T-helper 2 cell treated with Interferon-gamma antibody and Interleukin-4, amounts not matched to agents 5 μg/mL and 100 μg/mL, for 36 hours (primary cell): Measurements from ENCODE around the gene SEMA3B.
A peak's percentile ranks its signal among the peaks of the same experiment; 100 is the strongest.
"Not testable (repeated sequence)": the region's sequence is repeated elsewhere in the genome, so short reads cannot be mapped to it uniquely, and the experiment has no call there.

Source experiments
- DNase-seq: peaks from one replicate; pipeline ENCODE4 v3.0.0; 2021; ENCODE audit warnings: low spot score
- H3K27ac Mint-ChIP-seq: one replicate; pipeline ENCODE4 v1.8.0; 2021; ENCODE audit warnings: mild to moderate bottlenecking, mixed read lengths
- H3K27me3 Mint-ChIP-seq: one replicate; pipeline ENCODE4 v1.8.0; 2021; ENCODE audit warnings: low read depth, mixed read lengths
- H3K36me3 Mint-ChIP-seq: one replicate; pipeline ENCODE4 v1.8.0; 2021; ENCODE audit warnings: low read depth, mixed read lengths
- H3K4me1 Mint-ChIP-seq: one replicate; pipeline ENCODE4 v1.8.0; 2021; ENCODE audit warnings: low read depth, mixed read lengths
- H3K4me3 Mint-ChIP-seq: one replicate; pipeline ENCODE4 v1.8.0; 2022; ENCODE audit warnings: mild to moderate bottlenecking, moderate library complexity, mixed read lengths
- H3K9me3 Mint-ChIP-seq: one replicate; pipeline ENCODE4 v1.8.0; 2021; ENCODE audit warnings: mixed read lengths

The SEMA3B gene

DNA sequence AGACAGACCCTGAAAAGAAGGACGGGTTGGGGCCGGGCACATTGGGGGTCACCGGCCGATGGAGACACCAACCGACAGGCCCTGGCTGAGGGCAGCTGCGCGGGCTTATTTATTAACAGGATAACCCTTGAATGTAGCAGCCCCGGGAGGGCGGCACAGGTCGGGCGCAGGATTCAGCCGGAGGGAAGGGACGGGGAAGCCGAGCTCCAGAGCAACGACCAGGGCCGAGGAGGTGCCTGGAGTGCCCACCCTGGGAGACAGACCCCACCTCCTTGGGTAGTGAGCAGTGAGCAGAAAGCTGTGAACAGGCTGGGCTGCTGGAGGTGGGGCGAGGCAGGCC lies 7.8 kb downstream of the SEMA3B start:
- H3K36me3 Mint-ChIP-seq = no peaks in the 10 kb centered on the region
- peaks cover 16% of the 10 kb centered on the region for H3K4me1 Mint-ChIP-seq
- no peak overlapping the region for H3K4me3 Mint-ChIP-seq
- DNase-seq = no peak
- H3K9me3 Mint-ChIP-seq = no peaks in the 10 kb centered on the region
- H3K27me3 Mint-ChIP-seq = peaks cover 46% of the 10 kb centered on the region
- no peak overlapping the region for H3K27ac Mint-ChIP-seq

DNA sequence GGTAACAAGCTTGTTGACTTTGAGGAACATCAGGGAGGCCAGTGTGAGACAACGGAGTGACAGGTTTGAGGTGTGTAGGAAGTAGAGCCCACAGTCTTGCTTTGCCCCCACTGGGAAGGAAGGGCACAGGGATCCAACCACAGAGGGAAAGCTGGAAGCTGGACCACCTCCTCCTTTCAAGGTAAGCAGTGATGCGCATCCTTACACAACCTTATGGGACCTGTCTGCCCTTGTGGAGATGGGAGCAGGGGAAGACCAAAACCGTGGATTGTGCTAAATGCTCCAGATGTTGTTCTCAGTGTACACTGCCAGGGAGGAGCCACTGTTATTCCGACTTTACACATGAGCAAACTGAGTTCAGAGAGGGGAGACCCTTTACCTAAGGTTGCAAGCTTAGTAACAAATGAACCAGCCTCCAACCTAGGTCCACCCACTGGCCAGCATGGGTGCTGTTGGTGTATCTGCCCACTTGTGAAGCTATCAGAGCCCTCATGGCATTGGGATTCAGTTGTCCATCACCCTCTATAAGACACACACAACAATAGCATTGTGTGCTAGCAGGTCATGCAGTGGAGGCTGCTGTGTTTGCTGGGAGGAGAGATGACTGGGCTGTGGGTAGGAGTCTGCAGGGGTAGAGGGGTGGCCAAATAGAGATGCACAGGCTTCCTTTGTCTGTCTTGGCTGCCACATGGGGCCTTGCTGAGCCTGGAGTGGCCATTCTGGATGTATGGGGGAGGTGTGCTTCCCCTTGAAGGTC lies 9.4 kb downstream of the SEMA3B start:
- Mint-ChIP-seq H3K4me3 (no peak overlapping the region), H3K9me3 (no peaks in the 10 kb centered on the region), H3K27me3 (peaks cover 41% of the 10 kb centered on the region), H3K36me3 (no peaks in the 10 kb centered on the region), H3K27ac (no peak overlapping the region), H3K4me1 (peaks cover 12% of the 10 kb centered on the region)
- DNase-seq = no peak

DNA sequence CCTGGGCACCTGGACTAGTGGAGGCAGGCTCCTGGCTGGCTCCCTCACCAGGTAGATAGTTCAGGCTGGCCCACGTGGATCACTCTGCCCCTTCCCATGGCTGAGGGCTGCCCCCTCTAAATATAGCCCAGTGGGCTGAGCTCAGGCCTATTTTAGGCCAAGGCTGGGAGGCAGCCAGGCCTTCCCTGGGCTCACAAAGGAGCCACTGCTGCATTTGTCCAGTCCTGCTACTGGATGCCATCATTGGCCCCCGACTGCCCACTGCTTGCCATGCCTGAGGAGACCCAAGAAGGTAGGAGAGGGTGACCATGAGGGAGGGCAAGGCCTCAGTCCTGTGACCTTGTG lies 9.9 kb downstream of the SEMA3B start, which contains the start of gene LSMEM2:
TSS of gene LSMEM2 (plus strand) at position 208 of the 345 bp plus-strand sequence. CDS start at position 235, 27 bp downstream.
- Mint-ChIP-seq H3K27ac (no peak within 1 kb of the TSS), H3K4me3 (no peak within 1 kb of the TSS), H3K9me3 (no peaks in the 10 kb centered on the region), H3K4me1 (peaks cover 12% of the 10 kb centered on the region), H3K27me3 (peaks cover 39% of the 10 kb centered on the region), H3K36me3 (no peaks in the 10 kb centered on the region)
- no peak for DNase-seq

DNA sequence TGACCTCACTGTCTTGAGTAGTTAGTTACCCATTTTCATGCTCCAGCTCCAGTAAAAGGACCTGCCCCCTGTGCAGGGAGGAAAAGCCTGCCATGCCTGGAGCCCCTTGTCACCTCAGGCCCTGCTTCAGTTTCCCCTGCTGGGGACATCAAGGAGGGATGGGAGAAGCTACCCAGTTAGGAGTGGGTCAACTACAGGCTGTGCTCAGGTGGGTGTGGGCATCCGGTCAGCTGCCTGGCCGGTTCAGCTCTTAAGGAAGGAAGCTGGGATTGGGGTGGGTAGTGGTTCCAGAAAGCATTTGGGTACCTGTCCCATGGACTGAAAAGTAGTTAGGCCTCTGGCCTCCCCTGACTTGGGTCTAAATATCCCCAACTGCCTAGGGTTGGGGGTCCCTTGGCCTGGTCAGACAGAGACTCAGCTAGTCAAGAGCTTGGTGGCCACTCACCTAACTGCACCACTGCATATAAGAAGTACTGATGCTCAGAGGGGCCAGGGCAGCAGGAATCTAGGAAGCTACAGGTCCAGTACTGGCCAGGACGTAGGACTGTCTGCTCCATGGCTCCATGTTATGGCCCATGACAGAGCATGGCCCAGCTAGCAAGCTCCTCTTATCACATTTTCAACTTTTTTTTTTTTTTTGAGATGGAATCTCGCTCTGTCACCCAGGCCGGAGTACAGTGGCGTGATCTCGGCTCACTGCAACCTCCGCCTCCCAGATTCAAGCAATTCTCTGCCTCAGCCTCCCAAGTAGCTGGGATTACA lies 10.5 kb downstream of the SEMA3B start:
- Mint-ChIP-seq H3K4me3 (no peak overlapping the region), H3K36me3 (no peaks in the 10 kb centered on the region), H3K27me3 (peaks cover 34% of the 10 kb centered on the region), H3K9me3 (no peaks in the 10 kb centered on the region), H3K4me1 (peaks cover 6% of the 10 kb centered on the region), H3K27ac (no peak overlapping the region)
- DNase-seq = no peak

DNA sequence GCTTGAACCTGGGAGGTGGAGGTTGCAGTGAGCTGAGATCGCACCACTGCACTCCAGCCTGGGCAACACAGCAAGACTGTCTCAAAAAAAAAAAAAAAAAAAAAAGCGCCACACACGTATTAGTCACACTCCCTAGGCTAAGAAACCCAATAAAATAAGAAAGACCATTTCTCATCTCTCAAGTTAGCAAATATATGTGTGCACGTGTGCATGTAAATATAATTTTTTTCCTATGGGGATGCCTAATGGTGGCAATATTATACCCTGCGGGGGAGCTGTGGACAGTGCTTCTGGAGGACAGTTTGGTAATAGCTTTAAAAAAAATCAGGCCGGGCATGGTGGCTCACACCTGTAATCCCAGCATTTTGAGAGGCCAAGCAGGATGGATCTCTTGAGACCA lies 15.2 kb downstream of the SEMA3B start:
- not testable (repeated sequence) for H3K27ac Mint-ChIP-seq, H3K36me3 Mint-ChIP-seq, H3K9me3 Mint-ChIP-seq, H3K4me1 Mint-ChIP-seq, H3K27me3 Mint-ChIP-seq, H3K4me3 Mint-ChIP-seq, DNase-seq

DNA sequence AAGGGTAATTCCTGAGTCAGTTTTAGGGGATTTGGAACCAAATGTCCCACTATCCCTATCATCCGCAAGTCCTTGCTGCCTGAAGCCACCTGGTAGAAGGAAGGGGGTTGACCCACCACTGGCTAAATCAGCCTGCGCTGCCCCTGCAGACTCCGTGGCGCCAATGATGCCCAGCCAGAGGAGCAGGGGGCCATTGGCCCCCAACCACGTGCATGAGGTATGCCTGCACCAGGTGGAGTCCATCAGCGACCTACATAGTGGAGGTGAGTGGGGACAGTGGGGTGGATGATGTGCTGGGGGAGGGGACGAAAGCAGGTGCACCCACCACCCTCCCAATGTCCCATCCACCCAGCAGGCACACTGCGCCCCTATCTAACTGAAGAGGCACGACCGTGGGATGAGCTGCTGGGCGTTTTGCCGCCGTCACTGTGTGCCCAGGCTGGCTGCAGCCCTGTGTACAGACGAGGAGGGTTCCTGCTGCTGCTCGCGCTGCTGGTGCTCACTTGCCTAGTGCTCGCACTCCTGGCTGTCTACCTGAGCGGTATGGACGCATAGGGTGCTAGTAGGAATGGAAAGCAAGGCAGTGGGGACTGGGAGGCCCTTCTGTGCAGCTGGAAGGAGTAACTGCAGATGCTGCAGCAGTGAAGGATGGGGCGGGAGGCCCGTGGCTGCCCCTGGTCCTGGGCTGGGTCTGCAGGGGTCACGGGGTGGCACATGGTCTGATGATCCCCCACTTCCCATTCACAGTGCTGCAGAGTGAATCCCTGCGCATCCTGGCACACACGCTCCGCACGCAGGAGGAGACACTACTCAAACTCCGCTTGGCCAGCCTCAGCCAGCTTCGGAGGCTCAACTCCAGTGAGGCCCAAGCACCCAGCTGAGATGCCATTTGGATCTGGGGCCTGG lies 17.6 kb downstream of the SEMA3B start:
- Mint-ChIP-seq H3K9me3 (no peaks in the 10 kb centered on the region), H3K27ac (no peak overlapping the region), H3K4me3 (no peak overlapping the region), H3K27me3 (no peaks in the 10 kb centered on the region), H3K4me1 (peaks cover 6% of the 10 kb centered on the region), H3K36me3 (peaks cover 6% of the 10 kb centered on the region)
- DNase-seq = no peak

DNA sequence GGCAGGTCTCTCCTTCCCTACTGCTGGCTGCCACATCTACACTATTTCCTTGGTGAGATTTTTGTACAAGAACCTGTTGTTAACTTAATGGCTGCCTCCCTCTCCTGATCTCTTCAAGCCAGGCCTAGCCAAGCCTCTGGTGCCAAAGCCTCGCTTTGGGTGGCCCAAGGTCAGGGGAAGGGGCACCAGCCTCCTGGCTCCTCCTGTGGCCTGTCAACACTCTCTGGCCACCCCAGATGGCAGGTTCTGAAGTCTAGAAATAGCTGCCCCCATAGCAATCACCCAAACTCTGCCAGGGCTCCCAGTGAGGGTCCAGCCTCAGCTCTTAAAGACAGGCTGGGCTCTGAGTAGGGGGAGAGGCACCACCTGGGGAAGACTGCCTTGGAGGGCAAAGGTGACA lies 18.3 kb downstream of the SEMA3B start:
- H3K4me3 Mint-ChIP-seq = no peak overlapping the region
- peaks cover 6% of the 10 kb centered on the region for H3K36me3 Mint-ChIP-seq
- H3K4me1 Mint-ChIP-seq = peaks cover 6% of the 10 kb centered on the region
- no peak overlapping the region for H3K27ac Mint-ChIP-seq
- DNase-seq = no peak
- H3K9me3 Mint-ChIP-seq = no peaks in the 10 kb centered on the region
- H3K27me3 Mint-ChIP-seq = no peaks in the 10 kb centered on the region

DNA sequence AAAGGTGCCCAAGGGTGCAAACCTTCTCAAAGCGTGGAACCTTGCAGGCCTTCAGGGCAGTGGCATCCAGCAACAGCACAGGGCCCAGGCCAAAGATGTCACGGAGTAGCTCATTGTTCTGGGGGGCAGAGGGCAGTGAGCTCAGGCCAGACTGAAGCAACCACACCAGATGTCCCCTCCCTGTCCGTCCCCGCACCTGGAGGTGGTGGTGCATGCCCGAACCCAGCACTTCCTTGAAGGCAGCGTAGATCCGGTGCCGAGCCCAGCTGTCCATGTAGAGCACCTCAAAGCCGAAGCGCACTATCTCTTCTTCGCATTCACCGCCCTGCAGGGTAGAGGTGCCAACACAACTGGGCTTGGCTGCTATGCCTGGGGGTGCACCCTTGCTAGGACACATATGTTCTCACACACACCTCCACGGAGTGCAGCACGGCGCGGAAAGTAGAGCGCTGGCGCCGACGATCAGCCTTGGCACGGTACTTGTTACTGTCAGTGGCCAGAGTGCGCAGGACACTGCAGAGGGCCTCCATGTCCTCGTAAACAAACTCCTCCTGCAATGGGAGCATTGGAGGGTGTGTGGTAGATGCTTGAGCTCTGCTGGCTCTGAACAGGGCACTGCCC lies 19.6 kb downstream of the SEMA3B start:
- Mint-ChIP-seq H3K27me3 (no peaks in the 10 kb centered on the region), H3K9me3 (no peaks in the 10 kb centered on the region), H3K4me3 (no peak overlapping the region), H3K27ac (no peak overlapping the region), H3K36me3 (peaks cover 6% of the 10 kb centered on the region), H3K4me1 (peaks cover 13% of the 10 kb centered on the region)
- no peak for DNase-seq

DNA sequence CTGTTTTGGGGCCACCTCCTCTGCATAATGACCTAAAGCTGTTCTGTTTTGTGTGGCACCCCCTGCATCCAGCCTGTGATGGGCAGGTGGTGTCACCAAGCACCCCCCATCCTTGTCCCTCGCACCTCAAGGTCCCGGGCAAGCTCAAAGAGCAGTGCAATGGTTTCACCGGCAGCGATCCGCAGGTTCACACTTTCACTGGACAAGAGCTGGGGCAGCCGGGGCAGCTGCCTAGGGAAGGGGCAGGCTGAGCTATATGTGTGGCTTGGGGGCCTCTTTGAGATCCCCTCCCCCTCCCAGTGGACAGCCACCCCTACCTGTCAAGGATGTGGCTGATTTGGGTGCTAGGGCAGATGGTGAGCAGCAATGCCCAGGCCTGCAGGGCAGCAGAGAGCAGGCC lies 20.2 kb downstream of the SEMA3B start:
- no peaks in the 10 kb centered on the region for H3K27me3 Mint-ChIP-seq
- DNase-seq = no peak
- H3K4me1 Mint-ChIP-seq = peaks cover 13% of the 10 kb centered on the region
- H3K4me3 Mint-ChIP-seq = no peak overlapping the region
- H3K27ac Mint-ChIP-seq = no peak overlapping the region
- H3K9me3 Mint-ChIP-seq = no peaks in the 10 kb centered on the region
- peaks cover 6% of the 10 kb centered on the region for H3K36me3 Mint-ChIP-seq

DNA sequence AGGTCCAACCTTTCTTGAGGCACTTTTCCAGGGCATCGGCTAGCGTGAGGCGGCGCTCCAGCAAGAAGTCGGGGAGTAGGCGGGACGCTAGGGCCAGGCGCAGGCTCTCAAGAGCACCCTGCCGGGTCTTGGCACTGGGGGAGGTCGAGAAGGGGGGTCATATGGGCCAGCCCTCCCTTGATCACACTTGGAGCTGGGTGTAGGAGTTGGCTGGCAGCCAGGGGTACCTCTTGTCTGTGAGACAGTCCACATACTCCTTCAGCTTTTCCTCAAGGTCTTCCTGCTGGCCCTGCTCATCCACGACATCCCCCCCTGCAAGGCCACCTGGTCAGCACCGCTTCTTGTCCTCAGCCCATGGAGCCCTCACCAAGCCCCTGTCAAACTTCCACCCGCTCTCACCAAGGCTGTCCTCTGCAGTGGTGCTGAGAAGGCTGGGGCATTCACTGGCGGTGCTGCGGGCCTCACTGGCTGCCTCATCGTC lies 21.3 kb downstream of the SEMA3B start:
- Mint-ChIP-seq H3K27ac (no peak overlapping the region), H3K36me3 (peaks cover 6% of the 10 kb centered on the region), H3K9me3 (no peaks in the 10 kb centered on the region), H3K4me1 (peaks cover 13% of the 10 kb centered on the region), H3K4me3 (peak overlapping the region; percentile 43), H3K27me3 (no peaks in the 10 kb centered on the region)
- DNase-seq = no peak

DNA sequence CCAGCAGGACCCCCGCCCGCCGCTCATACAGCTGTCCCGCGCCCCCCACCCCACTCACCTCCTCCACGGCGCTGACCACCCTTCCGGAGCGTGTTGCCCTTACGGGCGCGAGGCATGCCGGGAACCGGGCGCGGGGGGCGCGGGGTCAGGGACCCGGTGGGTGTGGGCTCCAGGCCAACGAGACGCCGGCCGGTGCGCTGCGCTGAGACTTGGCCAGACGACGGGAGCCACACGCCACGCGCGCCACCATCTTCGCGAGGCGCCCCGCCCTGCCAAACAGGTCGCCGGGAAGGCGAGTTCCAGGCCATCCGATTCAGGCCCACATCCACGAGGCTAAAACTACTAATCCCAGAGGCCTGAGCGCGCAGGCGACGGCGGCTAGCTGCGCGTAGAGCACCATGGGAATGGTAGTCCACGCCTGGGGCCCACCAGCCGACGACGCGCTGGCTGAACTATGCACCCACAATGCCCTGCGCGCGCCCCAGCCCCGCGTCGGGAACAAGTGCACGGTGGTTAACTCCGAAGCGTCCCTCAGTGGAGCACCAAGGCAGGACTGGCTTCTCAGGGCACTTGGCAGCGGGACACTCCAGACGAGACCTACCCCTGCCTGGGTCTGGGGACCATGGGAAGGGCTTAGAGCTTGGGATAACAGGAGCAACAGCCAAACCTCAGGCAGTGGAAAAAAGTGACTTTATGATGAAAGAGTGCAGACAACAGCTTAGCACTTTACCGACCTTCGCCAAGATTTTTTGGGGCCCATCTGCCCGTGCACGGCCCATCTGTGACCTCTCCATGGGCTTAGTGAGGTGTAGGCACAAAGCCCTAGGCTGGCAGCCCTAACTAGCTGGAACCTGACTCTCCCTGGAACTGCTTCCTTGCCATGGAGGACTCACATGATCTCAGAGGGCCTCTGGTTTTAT lies 23.5 kb downstream of the SEMA3B start, which contains the start of gene IFRD2:
TSS of gene IFRD2 (minus strand) at position 271 of the 920 bp plus-strand sequence. CDS start at position 116, 155 bp downstream.
- Mint-ChIP-seq H3K4me3 (peak within 1 kb of the TSS; percentile 89), H3K27ac (peak within 1 kb of the TSS; percentile 96), H3K4me1 (peaks cover 17% of the 10 kb centered on the region), H3K9me3 (no peaks in the 10 kb centered on the region), H3K27me3 (no peaks in the 10 kb centered on the region), H3K36me3 (peaks cover 8% of the 10 kb centered on the region)
- peak; percentile 97 for DNase-seq

DNA sequence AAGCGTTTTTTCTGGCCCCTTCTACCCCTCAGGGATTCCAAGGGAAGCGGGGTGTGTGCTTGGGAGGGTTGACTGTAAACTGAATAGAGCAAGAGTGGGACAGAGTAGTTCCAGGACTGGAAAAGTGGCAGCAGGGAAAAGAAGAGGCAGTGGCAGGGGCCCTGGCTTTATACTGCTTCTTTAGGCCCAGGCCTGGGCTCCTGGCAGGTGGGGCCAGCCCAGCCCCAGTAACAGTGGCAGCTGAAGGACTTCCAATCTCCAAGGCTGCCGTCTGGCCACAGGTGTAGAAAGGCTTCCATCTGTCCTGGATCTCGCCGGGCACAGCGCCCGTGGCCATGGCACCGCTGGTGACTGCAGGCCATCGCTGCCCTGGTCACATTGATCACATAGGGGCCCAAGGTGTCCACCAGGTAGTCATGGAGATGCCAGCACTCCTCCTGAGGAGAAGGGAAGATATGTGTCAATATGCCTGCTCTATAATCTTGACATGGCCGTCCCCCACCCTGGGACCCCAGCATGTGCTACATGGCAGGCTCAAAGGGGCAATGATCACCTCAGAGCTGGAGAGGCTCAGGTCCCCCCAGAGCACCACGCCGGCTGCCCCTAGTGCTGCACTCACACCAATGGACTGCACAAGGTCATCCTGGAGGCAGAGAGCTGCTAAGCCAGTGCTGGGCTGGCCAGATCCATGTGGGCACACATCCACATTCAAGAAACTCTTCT lies 24.3 kb downstream of the SEMA3B start:
- peak overlapping the region; percentile 89 for H3K4me3 Mint-ChIP-seq
- H3K27ac Mint-ChIP-seq = peak overlapping the region; percentile 96
- H3K27me3 Mint-ChIP-seq = no peaks in the 10 kb centered on the region
- no peak for DNase-seq
- H3K4me1 Mint-ChIP-seq = peaks cover 23% of the 10 kb centered on the region
- H3K36me3 Mint-ChIP-seq = peaks cover 8% of the 10 kb centered on the region
- H3K9me3 Mint-ChIP-seq = no peaks in the 10 kb centered on the region
